GM12892 (cell line): ENCODE data around the gene NFKBIZ.

Experiments
- POLR2A ChIP-seq: IDR thresholded peaks from 2 replicates; pipeline ENCODE4 v1.6.1; 2011; ENCODE audit warnings: low read depth, low read length, control low read depth
- POLR2AphosphoS5 ChIP-seq: IDR thresholded peaks from 2 replicates; pipeline ENCODE4 v1.6.1; 2011; ENCODE audit warnings: low read depth, low read length, control low read depth

GRCh38 chr3:101803173-101803782 is 46.0 kb upstream of the NFKBIZ start:
- TF ChIP-seq POLR2AphosphoS5, result no peak
- no peak for TF ChIP-seq POLR2A
